ENCODE data around the gene RHOU.

The RHOU gene

GRCh38 chr1:228737601-228738041 lies 2.3 kb downstream of the RHOU start:
- no peak for DNase-seq (ENCODE audit: low read depth)

GRCh38 chr1:228739826-228740225 lies 4.5 kb downstream of the RHOU start:
- no peak for DNase-seq (ENCODE audit: low read depth)

- DNase-seq (ENCODE audit: low read depth) = no peak
These were observed 5.5 kb downstream of the RHOU start for GRCh38 chr1:228740543-228741317.

GRCh38 chr1:228742281-228742860 lies 7.1 kb downstream of the RHOU start:
- no peak for DNase-seq (ENCODE audit: low read depth)

- DNase-seq (ENCODE audit: low read depth) = no peak
These were observed 8.1 kb downstream of the RHOU start for GRCh38 chr1:228743405-228743804.

GRCh38 chr1:228744356-228744755 lies 9.1 kb downstream of the RHOU start:
- no peak for DNase-seq (ENCODE audit: low read depth)

GRCh38 chr1:228744918-228745317 lies 9.6 kb downstream of the RHOU start:
- DNase-seq (ENCODE audit: low read depth) = no peak

- DNase-seq (ENCODE audit: low read depth) = no peak
These were observed 10.2 kb downstream of the RHOU start for GRCh38 chr1:228745497-228745896.

- no peak for DNase-seq (ENCODE audit: low read depth)
These were observed 12.1 kb downstream of the RHOU start for GRCh38 chr1:228747301-228747935.

GRCh38 chr1:228748029-228748428 lies 12.8 kb downstream of the RHOU start:
- no peak for DNase-seq (ENCODE audit: low read depth)

GRCh38 chr1:228748431-228748830 lies 13.2 kb downstream of the RHOU start:
- DNase-seq (ENCODE audit: low read depth) = no peak

- no peak for DNase-seq (ENCODE audit: low read depth)
These were observed 14.5 kb downstream of the RHOU start for GRCh38 chr1:228749765-228750164.

GRCh38 chr1:228750915-228751314 lies 15.6 kb downstream of the RHOU start:
- no peak for DNase-seq (ENCODE audit: low read depth)

- no peak for DNase-seq (ENCODE audit: low read depth)
These were observed 16.2 kb downstream of the RHOU start for GRCh38 chr1:228751360-228752098.

- no peak for DNase-seq (ENCODE audit: low read depth)
These were observed 17.0 kb downstream of the RHOU start for GRCh38 chr1:228752258-228752657.

GRCh38 chr1:228752675-228753265 lies 17.5 kb downstream of the RHOU start:
- no peak for DNase-seq (ENCODE audit: low read depth)

GRCh38 chr1:228753287-228753686 lies 18.0 kb downstream of the RHOU start:
- DNase-seq (ENCODE audit: low read depth) = no peak

GRCh38 chr1:228753786-228754360 lies 18.6 kb downstream of the RHOU start:
- no peak for DNase-seq (ENCODE audit: low read depth)

- no peak for DNase-seq (ENCODE audit: low read depth)
These were observed 19.5 kb downstream of the RHOU start for GRCh38 chr1:228754646-228755268.

GRCh38 chr1:228755800-228756199 lies 20.5 kb downstream of the RHOU start:
- no peak for DNase-seq (ENCODE audit: low read depth)

- no peak for DNase-seq (ENCODE audit: low read depth)
These were observed 21.2 kb downstream of the RHOU start for GRCh38 chr1:228756457-228756856.

All from stimulated activated CD8-positive, alpha-beta memory T cell treated with anti-CD3 and anti-CD28 coated beads, Interleukin-7, amount 100 ng/mL, for 24 hours (primary cell).